Fibroblast of lung (primary cell): ENCODE results near the gene XK.

Source experiments
- EZH2 ChIP-seq: IDR thresholded peaks from 2 replicates; pipeline ENCODE4 v1.5.1; 2012; ENCODE audit warnings: low read length, control low read depth, mild to moderate bottlenecking; ENCODE audit errors: missing control alignments
- TF ChIP-seq, protein P1 (sequence below), 2 donors: IDR thresholded peaks in 1 of 2; conservative IDR thresholded peaks in 1 of 2; 1 replicate in 1 of 2; 2 replicates in 1 of 2; pipeline ENCODE4 v1.5.1; 2011 to 2012; ENCODE audit warnings: low read length in 2 of 2, control low read depth in 1 of 2, inconsistent platforms in 1 of 2, low read depth in 1 of 2, mild to moderate bottlenecking in 1 of 2

DNA sequence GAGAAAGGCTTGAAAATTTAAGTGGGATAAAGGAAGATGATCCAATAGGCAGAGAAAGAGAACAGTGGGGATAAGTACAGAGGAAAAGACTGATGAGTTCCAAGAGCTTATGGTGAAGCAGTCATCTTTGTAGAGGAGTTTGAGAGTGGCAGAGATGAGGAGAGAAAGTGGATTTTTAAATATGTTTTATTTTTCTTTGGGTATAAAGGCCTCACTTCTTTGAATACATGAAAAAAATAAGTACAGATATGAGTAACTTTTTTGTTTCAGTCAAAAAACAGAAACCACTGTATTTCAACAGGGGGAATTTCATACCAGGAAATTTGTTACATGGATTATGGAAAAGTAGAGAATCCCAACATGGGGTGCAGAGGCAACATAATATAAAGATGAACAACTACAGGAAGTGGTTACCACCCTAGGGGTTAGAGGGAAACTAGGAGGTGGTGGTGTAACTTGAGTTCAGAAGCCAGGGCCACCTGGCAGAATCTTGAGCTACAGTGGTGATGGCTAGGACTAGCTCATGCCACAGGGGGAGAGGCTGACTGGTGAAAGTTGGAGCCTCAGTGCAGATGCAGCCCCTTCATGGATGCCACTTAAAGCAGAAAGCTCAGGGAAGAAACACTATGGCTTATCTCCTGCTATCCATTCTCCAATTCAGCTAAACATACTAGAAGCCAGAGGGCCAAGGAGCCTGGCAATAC, 90.8 kb downstream of the XK start:
- TF ChIP-seq, protein P1, sequence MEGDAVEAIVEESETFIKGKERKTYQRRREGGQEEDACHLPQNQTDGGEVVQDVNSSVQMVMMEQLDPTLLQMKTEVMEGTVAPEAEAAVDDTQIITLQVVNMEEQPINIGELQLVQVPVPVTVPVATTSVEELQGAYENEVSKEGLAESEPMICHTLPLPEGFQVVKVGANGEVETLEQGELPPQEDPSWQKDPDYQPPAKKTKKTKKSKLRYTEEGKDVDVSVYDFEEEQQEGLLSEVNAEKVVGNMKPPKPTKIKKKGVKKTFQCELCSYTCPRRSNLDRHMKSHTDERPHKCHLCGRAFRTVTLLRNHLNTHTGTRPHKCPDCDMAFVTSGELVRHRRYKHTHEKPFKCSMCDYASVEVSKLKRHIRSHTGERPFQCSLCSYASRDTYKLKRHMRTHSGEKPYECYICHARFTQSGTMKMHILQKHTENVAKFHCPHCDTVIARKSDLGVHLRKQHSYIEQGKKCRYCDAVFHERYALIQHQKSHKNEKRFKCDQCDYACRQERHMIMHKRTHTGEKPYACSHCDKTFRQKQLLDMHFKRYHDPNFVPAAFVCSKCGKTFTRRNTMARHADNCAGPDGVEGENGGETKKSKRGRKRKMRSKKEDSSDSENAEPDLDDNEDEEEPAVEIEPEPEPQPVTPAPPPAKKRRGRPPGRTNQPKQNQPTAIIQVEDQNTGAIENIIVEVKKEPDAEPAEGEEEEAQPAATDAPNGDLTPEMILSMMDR (conservative IDR thresholded peaks at IDR 0.05 in 1 of 2, IDR thresholded peaks at IDR 0.05 in 1 of 2; ENCODE audit: low read depth in 1 of 2, low read length in 2 of 2): no peak
- TF ChIP-seq EZH2: no peak
